ENCODE measurements around the gene CD84.
"Not testable (repeated sequence)": the region's sequence is repeated elsewhere in the genome, so short reads cannot be mapped to it uniquely, and the experiment has no call there.

CD84 gene

GRCh38 chr1:160540859-160541233, 38.5 kb downstream of the CD84 start:
- no peak for DNase-seq (ENCODE audit: low spot score)

- peak; percentile 81 for DNase-seq (ENCODE audit: low spot score)
Observed at GRCh38 chr1:160539990-160540858, 39.1 kb downstream of the CD84 start.

GRCh38 chr1:160539684-160539989, 39.7 kb downstream of the CD84 start:
- no peak for DNase-seq (ENCODE audit: low spot score)

- peak; percentile 74 for DNase-seq (ENCODE audit: low spot score)
Observed at GRCh38 chr1:160538985-160539651, 40.2 kb downstream of the CD84 start.

- DNase-seq (ENCODE audit: low spot score), result no peak
Observed at GRCh38 chr1:160537714-160538665, 41.3 kb downstream of the CD84 start.

- DNase-seq (ENCODE audit: low spot score), result no peak
Observed at GRCh38 chr1:160534823-160535605, 44.3 kb downstream of the CD84 start.

- DNase-seq (ENCODE audit: low spot score), result not testable (repeated sequence)
Observed at GRCh38 chr1:160532557-160532813, 46.8 kb downstream of the CD84 start.

GRCh38 chr1:160531809-160532556, 47.3 kb downstream of the CD84 start:
- DNase-seq (ENCODE audit: low spot score), result not testable (repeated sequence)

- not testable (repeated sequence) for DNase-seq (ENCODE audit: low spot score)
Observed at GRCh38 chr1:160529401-160529952, 49.8 kb downstream of the CD84 start.

- DNase-seq (ENCODE audit: low spot score), result not testable (repeated sequence)
Observed at GRCh38 chr1:160523789-160524188, 55.5 kb downstream of the CD84 start.

- no peak for DNase-seq (ENCODE audit: low spot score)
Observed at GRCh38 chr1:160522622-160523345, 56.5 kb downstream of the CD84 start, which contains the start of gene SLAMF6. SLAMF6 (minus strand) TSS chr1:160523255; CDS start chr1:160523192, 63 bp downstream.

- DNase-seq (ENCODE audit: low spot score), result no peak
Observed at GRCh38 chr1:160522136-160522535, 57.2 kb downstream of the CD84 start.

GRCh38 chr1:160521554-160521953, 57.7 kb downstream of the CD84 start:
- no peak for DNase-seq (ENCODE audit: low spot score)

GRCh38 chr1:160520999-160521398, 58.3 kb downstream of the CD84 start:
- DNase-seq (ENCODE audit: low spot score), result no peak

- DNase-seq (ENCODE audit: low spot score), result peak; percentile 43
Observed at GRCh38 chr1:160520582-160520981, 58.7 kb downstream of the CD84 start.

- DNase-seq (ENCODE audit: low spot score), result peak; percentile 81
Observed at GRCh38 chr1:160519642-160520435, 59.5 kb downstream of the CD84 start.

GRCh38 chr1:160517519-160517918, 61.8 kb downstream of the CD84 start:
- DNase-seq (ENCODE audit: low spot score), result not testable (repeated sequence)

- DNase-seq (ENCODE audit: low spot score), result not testable (repeated sequence)
Observed at GRCh38 chr1:160515908-160516307, 63.4 kb downstream of the CD84 start.

GRCh38 chr1:160504651-160505050, 74.6 kb downstream of the CD84 start:
- no peak for DNase-seq (ENCODE audit: low spot score)

Data from SW480 (cell line).